Fibroblast of the aortic adventitia (primary cell): Measurements from ENCODE around the gene KCTD15. TPM values are rescaled to one million over a fixed set of nuclear protein-coding genes. Genes with fewer than 3 reads are reported as not detected.

Source experiments
- DNase-seq: peaks from one replicate; pipeline ENCODE4 v3.0.0-alpha.2; 2010; ENCODE audit warnings: low read depth
- H3K4me3 ChIP-seq: 2 replicates; pipeline ENCODE4 v1.5.1; 2011; ENCODE audit warnings: low read depth, mild to moderate bottlenecking, control low read depth, low read length, moderate library complexity
- total RNA-seq: library from RNA; depleted of rRNA; stranded (reverse); fragments of >200 nt; gene quantifications from 2 replicates; pipeline ENCODE4 v1.2.3, GENCODE V29; 2012; ENCODE audit warnings: low replicate concordance
- TF ChIP-seq, protein P1 (sequence below): IDR thresholded peaks from 2 replicates; pipeline ENCODE4 v1.5.1; 2011; ENCODE audit warnings: mild to moderate bottlenecking, low read length, control low read depth, inconsistent platforms; ENCODE audit not compliant: insufficient read depth

KCTD15 gene
- total RNA-seq, 1 donor: 13.3 TPM

DNA sequence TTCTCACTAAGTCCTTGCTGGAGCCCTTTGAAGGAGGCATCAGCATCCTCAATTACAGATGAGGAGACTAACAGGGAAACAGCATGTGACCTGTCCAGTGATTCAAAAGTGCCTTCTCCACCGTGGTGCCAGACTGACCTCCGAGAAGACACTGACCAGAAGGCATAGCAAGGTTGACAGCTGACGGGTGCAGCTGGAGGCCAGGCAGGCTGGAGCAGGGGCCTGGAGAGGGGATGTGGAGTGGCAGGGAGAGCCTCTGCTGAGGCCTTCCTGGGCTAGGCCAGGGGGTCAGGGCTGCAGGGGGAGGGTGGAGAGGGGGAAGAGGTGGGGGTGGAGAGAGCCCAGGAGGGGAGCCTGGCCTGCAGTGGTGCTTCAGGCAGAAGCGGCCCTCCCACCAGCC, 66.3 kb downstream of the KCTD15 start:
- no peak overlapping the region for H3K4me3 ChIP-seq
- TF ChIP-seq, protein P1, sequence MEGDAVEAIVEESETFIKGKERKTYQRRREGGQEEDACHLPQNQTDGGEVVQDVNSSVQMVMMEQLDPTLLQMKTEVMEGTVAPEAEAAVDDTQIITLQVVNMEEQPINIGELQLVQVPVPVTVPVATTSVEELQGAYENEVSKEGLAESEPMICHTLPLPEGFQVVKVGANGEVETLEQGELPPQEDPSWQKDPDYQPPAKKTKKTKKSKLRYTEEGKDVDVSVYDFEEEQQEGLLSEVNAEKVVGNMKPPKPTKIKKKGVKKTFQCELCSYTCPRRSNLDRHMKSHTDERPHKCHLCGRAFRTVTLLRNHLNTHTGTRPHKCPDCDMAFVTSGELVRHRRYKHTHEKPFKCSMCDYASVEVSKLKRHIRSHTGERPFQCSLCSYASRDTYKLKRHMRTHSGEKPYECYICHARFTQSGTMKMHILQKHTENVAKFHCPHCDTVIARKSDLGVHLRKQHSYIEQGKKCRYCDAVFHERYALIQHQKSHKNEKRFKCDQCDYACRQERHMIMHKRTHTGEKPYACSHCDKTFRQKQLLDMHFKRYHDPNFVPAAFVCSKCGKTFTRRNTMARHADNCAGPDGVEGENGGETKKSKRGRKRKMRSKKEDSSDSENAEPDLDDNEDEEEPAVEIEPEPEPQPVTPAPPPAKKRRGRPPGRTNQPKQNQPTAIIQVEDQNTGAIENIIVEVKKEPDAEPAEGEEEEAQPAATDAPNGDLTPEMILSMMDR: no peak
- DNase-seq: no peak

DNA sequence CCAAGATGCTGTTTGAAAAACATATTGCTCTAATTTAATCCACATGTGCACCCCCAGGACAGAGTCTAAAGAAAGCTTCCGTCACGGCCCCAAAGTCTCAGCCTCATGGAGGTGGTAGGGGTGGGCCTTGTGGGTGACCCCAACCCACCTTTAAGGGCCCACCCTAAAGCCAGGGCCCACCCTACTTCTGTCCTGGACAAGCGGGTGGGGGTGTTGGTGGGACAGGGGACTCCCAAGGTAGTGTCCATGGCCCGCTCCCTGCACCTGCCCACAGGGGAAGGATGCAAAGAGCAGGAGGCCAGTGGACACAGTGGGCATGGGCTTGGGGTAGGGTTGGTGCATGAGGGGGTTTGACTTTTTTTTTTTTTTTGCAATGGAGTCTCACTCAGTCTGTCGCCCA, 66.8 kb downstream of the KCTD15 start:
- TF ChIP-seq, protein P1: no peak
- DNase-seq: no peak
- H3K4me3 ChIP-seq: no peak overlapping the region

DNA sequence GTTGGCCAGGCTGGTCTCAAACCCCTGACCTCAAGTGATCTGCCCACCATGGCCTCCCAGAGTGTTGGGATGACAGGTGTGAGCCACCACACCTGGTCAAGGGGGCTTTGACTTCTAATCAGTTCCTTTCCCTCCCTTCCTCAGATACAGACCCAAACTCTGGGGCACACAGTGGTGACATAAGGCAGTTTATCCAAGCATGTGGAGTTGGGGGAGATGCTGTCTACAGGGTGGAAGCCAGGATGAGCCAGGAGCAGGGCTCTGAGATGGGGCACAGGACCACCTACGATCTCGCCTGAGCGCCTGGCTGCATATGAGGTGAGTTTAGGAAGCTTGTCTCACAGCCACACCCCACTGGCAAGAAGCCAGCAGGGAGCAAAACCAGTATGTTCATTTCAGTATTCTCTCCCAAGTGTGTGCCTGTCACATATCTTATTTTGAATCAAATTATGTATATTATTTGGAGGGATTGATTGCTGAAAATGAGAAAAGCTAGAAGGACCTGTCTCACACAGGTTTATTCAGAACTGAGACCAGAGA, 67.7 kb downstream of the KCTD15 start:
- H3K4me3 ChIP-seq: no peak overlapping the region
- TF ChIP-seq, protein P1: no peak
- no peak for DNase-seq

DNA sequence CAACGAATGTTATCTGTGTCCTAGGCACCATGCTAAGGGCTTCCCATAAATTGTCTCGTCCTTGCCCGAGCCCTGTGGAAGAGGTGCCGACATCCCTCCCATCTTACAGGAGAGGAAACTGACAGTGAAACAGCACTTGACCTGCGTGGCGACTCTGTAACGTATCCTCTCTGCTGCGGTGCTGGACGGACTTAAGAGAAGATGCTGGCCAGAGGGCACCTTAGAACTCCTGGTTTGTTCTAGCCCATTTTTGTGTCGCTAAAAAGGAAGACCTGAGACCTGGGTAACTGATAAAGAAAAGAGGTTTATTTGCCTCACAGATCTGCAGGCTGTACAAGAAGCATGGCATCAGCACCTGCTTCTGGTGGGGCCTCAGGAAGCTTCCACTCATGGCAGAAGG, 68.6 kb downstream of the KCTD15 start:
- TF ChIP-seq, protein P1: no peak
- no peak for DNase-seq
- no peak overlapping the region for H3K4me3 ChIP-seq

Other genes with a start within 250 kb of the KCTD15 start
- gene CHST8, start 174.9 kb upstream of the KCTD15 start, total RNA-seq: not detected in 2 replicates